PC-3 (cell line): ENCODE results near the gene TFDP1. TPM values are rescaled to one million over a fixed set of nuclear protein-coding genes. Genes with fewer than 3 reads are reported as not detected.

Experiments
- ATAC-seq: fragments of 200-7000 bp; cut with Tn5 transposase; 2 replicates; pipeline ENCODE4 v1.9.1; 2020; ENCODE audit warnings: mild to moderate bottlenecking, moderate library complexity
- BruUV-seq: library from RNA; stranded (reverse); fragments of 400-500 nt; replicated peaks from 2 replicates; lab custom pipeline; 2021; lab: Mats Ljungman, UMichigan
- CTCF ChIA-PET: fragments of 300-600 bp; sonication (Branson Sonifier 250); formaldehyde crosslinking; loops from one replicate; lab custom pipeline; 2022; ENCODE audit warnings: antibody characterized with exemption; lab: Charles Lee
- POLR2A ChIA-PET: fragments of 300-600 bp; sonication (Branson Sonifier 250); formaldehyde crosslinking; loops from one replicate; lab custom pipeline; 2022; ENCODE audit warnings: antibody characterized with exemption; ENCODE audit not compliant: unreplicated experiment; lab: Charles Lee
- DNase-seq: peaks from one replicate; pipeline ENCODE4 v3.0.0-alpha.2; 2015
- H2AFZ ChIP-seq: fragments of 300-600 bp; sonication (generic); 2 replicates; pipeline ENCODE4 v1.6.0; 2016; ENCODE audit warnings: antibody characterized with exemption, low read length
- H3F3A ChIP-seq: fragments of 300-600 bp; sonication (generic); one replicate; pipeline ENCODE4 v1.6.0; 2017; ENCODE audit warnings: antibody characterized with exemption, low read length, control low read depth, mild to moderate bottlenecking; ENCODE audit not compliant: unreplicated experiment
- H3K27ac ChIP-seq: fragments of 300-600 bp; sonication (generic); 2 replicates; pipeline ENCODE4 v1.5.1; 2016; ENCODE audit warnings: mild to moderate bottlenecking, low read length
- H3K27me3 ChIP-seq: fragments of 300-600 bp; sonication (generic); 2 replicates; pipeline ENCODE4 v1.6.1; 2016; ENCODE audit warnings: low read length, mixed read lengths
- H3K36me3 ChIP-seq: fragments of 300-600 bp; sonication (generic); 2 replicates; pipeline ENCODE4 v1.6.1; 2016; ENCODE audit warnings: low read depth, mixed run types, low read length, mixed read lengths
- H3K4me1 ChIP-seq: fragments of 300-600 bp; sonication (generic); 2 replicates; pipeline ENCODE4 v1.5.1; 2016; ENCODE audit warnings: low read length; ENCODE audit not compliant: insufficient read depth
- H3K4me2 ChIP-seq: fragments of 300-600 bp; sonication (generic); 2 replicates; pipeline ENCODE4 v1.6.0; 2016; ENCODE audit warnings: low read length
- H3K4me3 ChIP-seq: fragments of 300-600 bp; sonication (generic); 2 replicates; pipeline ENCODE4 v1.5.1; 2016; ENCODE audit warnings: mild to moderate bottlenecking, low read length, mixed read lengths
- H3K79me2 ChIP-seq: fragments of 300-600 bp; sonication (generic); 2 replicates; pipeline ENCODE4 v1.6.1; 2017; ENCODE audit warnings: low read length, mixed read lengths
- H3K9ac ChIP-seq: fragments of 300-600 bp; sonication (generic); 2 replicates; pipeline ENCODE4 v1.6.0; 2016; ENCODE audit warnings: mild to moderate bottlenecking, low read length
- H3K9me2 ChIP-seq: fragments of 300-600 bp; sonication (generic); replicated peaks from 2 replicates; pipeline ENCODE4 v1.6.1; 2016; ENCODE audit warnings: mixed run types, low read length, mixed read lengths
- H3K9me3 ChIP-seq: fragments of 300-600 bp; sonication (generic); 2 replicates; pipeline ENCODE4 v1.6.1; 2016; ENCODE audit warnings: low read length, mixed read lengths
- H4K20me1 ChIP-seq: fragments of 300-600 bp; sonication (generic); 2 replicates; pipeline ENCODE4 v1.6.1; 2016; ENCODE audit warnings: low read length, mixed read lengths
- EZH2 ChIP-seq: fragments of 300-600 bp; sonication (generic); IDR thresholded peaks from one replicate; pipeline ENCODE4 v1.6.1; 2017; ENCODE audit warnings: antibody characterized with exemption, mild to moderate bottlenecking, low read length; ENCODE audit not compliant: unreplicated experiment
- EZH2phosphoT487 ChIP-seq: fragments of 300-600 bp; sonication (generic); IDR thresholded peaks from 2 replicates; pipeline ENCODE4 v1.6.1; 2018; ENCODE audit warnings: mild to moderate bottlenecking, antibody characterized with exemption, low read length, borderline replicate concordance
- intact Hi-C: fragments of 100-400 bp; cut with micrococcal nuclease; formaldehyde crosslinking; loops from 2 replicates; pipeline ENCODE4 v1.9.0; 2023
- total RNA-seq: library from RNA; depleted of rRNA; stranded (reverse); fragments of >200 nt; gene quantifications from 2 replicates; pipeline ENCODE4 v1.2.3, GENCODE V29; 2014
- TF ChIP-seq, protein P1 (sequence below): fragments of 300-600 bp; sonication (generic); conservative IDR thresholded peaks from 2 replicates; pipeline ENCODE4 v1.5.1; 2017; ENCODE audit warnings: antibody characterized with exemption, low read depth, mild to moderate bottlenecking, low read length

TFDP1 gene
- total RNA-seq, 1 experiment from 2014 or later, result 89.5 TPM

GRCh38 chr13:113632706-113633484 lies 48.3 kb downstream of the TFDP1 start:
- CTCF ChIA-PET, result no interaction called here
- H4K20me1 ChIP-seq, result no peaks in the 10 kb centered on the region
- DNase-seq, result no peak
- no peak overlapping the region for H3K27ac ChIP-seq
- no peaks in the 10 kb centered on the region for H3K9me3 ChIP-seq
- H2AFZ ChIP-seq, result no peak overlapping the region
- no peak overlapping the region for H3K4me2 ChIP-seq
- H3K9me2 ChIP-seq, result no peaks in the 10 kb centered on the region
- TF ChIP-seq EZH2, result no peak
- no peak for TF ChIP-seq EZH2phosphoT487
- TF ChIP-seq, protein P1, sequence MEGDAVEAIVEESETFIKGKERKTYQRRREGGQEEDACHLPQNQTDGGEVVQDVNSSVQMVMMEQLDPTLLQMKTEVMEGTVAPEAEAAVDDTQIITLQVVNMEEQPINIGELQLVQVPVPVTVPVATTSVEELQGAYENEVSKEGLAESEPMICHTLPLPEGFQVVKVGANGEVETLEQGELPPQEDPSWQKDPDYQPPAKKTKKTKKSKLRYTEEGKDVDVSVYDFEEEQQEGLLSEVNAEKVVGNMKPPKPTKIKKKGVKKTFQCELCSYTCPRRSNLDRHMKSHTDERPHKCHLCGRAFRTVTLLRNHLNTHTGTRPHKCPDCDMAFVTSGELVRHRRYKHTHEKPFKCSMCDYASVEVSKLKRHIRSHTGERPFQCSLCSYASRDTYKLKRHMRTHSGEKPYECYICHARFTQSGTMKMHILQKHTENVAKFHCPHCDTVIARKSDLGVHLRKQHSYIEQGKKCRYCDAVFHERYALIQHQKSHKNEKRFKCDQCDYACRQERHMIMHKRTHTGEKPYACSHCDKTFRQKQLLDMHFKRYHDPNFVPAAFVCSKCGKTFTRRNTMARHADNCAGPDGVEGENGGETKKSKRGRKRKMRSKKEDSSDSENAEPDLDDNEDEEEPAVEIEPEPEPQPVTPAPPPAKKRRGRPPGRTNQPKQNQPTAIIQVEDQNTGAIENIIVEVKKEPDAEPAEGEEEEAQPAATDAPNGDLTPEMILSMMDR, result no peak
- ATAC-seq, result no peak
- H3K4me3 ChIP-seq, result no peak overlapping the region
- peaks cover 13% of the 10 kb centered on the region for H3K36me3 ChIP-seq
- H3K4me1 ChIP-seq, result no peaks in the 10 kb centered on the region
- peaks cover 22% of the 10 kb centered on the region for H3K79me2 ChIP-seq
- no peak overlapping the region for H3K9ac ChIP-seq
- no peaks in the 10 kb centered on the region for H3F3A ChIP-seq
- no TSS peak for BruUV-seq
- no peaks in the 10 kb centered on the region for H3K27me3 ChIP-seq
- POLR2A ChIA-PET, result no interaction called here
- intact Hi-C loops, result no loop called here

- BruUV-seq, result no TSS peak
- Histone ChIP-seq H3K4me1 (no peaks in the 10 kb centered on the region), H3K4me2 (no peak overlapping the region), H3K27ac (no peak overlapping the region), H3F3A (no peaks in the 10 kb centered on the region), H4K20me1 (no peaks in the 10 kb centered on the region), H3K9me3 (no peaks in the 10 kb centered on the region), H3K27me3 (no peaks in the 10 kb centered on the region), H3K9ac (no peak overlapping the region), H3K36me3 (peaks cover 18% of the 10 kb centered on the region), H3K9me2 (no peaks in the 10 kb centered on the region), H3K79me2 (peaks cover 17% of the 10 kb centered on the region), H3K4me3 (no peak overlapping the region), H2AFZ (no peak overlapping the region)
- no peak for ATAC-seq
- ChIA-PET CTCF (no interaction called here), POLR2A (no interaction called here)
- no peak for TF ChIP-seq EZH2
- TF ChIP-seq EZH2phosphoT487, result no peak
- TF ChIP-seq, protein P1, result no peak
- DNase-seq, result no peak
- intact Hi-C loops, result no loop called here
Measured at GRCh38 chr13:113633485-113633873, 48.9 kb downstream of the TFDP1 start.
